IPS-NIHi7 (cell line): ENCODE measurements around the gene MGLL.
A peak's percentile ranks its signal among the peaks of the same experiment; 100 is the strongest.

Source experiments
- DNase-seq: peaks from one replicate; pipeline ENCODE4 v3.0.0; 2012; ENCODE audit warnings: mixed read lengths; ENCODE audit errors: extremely low spot score

MGLL gene

DNA sequence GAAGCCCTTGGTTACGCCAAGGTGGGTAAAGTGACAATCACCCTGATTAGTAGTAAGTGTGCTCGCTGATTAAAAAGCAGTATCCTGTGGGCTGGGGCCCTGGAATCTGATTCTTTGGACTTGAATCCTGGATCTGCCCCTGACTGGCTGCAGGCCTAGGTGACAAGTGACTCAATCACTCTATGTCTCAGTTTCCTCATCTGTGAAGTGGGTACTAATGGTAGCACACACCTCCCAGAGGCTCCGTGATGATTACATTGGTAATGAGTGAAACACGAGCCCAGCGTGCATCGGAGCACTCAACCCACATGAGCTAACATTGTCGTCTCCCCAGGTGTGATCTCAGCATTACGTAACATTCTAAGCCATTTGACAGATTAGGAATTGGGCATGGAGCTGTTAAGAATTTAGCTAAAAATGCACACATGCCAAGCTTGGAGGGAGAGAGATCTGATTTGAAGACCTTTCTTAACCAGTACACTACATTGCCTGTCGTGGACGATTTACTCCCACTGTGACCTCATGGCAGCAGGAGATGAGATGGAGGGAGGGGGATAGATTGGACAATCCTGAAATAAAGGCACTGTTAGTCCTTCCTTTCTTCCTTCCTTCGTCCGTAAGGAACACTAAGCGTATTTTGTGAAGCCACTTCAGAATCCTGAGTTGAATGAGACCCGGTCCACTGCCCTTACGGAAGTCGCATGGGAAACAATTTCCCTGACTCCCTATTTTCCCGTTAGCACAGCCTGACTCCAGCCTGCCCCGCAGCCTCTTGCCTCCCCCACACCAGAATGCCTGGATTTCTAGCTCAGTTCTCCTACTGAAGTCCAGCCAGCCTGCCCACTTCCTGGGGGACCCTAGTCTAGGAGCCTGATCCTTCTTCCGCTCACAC is 32.1 kb downstream of the MGLL start:
- no peak for DNase-seq

- no peak for DNase-seq
These were observed 33.3 kb downstream of the MGLL start for GRCh38 chr3:127789051-127789450.

- DNase-seq = no peak
These were observed 33.8 kb downstream of the MGLL start for GRCh38 chr3:127788451-127788909.

DNA sequence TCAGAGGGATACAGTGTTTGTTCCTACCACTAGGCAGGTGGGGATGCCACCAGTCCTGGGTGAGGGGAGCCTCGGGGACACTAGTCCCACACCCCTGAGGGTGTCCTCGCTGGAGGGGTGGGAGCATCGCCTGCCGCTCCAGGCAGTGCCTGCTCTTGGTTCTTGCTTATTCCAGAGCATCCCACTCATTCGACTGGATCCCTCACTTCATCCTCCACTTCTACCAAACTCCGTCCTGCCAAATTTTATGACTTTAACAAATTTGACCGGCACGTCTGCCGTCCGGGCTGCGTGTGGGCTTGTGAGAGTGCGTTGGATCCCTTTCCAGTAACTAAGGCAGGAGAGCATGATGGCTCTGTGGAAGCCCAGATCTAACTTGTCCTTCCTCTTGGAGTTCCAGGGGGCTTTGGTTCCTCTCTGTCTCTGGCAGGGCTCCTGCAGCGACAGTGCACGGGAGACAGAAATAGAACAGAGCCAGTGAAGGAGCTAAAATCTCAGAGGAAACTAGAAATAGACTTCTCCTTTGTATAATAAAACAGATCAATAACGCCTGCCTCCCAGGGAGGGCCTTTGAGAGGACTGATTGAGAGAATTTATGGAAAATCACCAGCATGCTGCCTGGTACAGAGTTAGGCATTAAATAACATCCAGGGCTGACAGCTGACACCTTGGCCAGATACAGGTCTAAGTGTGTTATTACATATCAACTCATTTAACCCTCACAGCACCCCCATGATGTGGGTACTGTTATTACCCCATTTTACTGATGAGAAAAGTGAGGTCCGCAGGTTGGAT is 34.5 kb downstream of the MGLL start:
- no peak for DNase-seq

GRCh38 chr3:127787071-127787490 is 35.2 kb downstream of the MGLL start:
- no peak for DNase-seq

- no peak for DNase-seq
These were observed 35.8 kb downstream of the MGLL start for GRCh38 chr3:127786353-127787070.

- DNase-seq = no peak
These were observed 36.5 kb downstream of the MGLL start for GRCh38 chr3:127785711-127786265.

GRCh38 chr3:127784865-127785710 is 37.2 kb downstream of the MGLL start:
- DNase-seq = no peak

DNA sequence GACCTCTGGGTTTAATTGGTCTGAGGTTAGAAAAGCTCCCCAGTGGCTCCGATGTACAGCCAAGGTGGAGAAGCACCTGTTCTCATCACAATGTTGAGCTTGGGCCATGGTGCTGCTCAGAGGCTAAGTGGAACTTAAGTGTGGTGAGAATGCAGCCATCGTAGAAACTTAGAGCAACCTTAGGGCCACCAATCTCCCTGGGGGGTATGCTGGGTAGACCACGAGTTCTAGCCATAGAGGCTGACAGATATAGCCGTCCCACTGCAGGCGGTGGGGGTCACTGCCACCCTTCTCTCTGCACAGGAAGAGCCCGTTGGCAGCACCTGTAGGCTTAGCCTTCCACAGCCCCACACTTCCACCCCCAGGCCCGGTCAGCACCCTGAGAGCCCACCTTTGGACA is 38.0 kb downstream of the MGLL start:
- no peak for DNase-seq

- DNase-seq = no peak
These were observed 38.6 kb downstream of the MGLL start for GRCh38 chr3:127783642-127784160.

GRCh38 chr3:127783166-127783565 is 39.1 kb downstream of the MGLL start:
- no peak for DNase-seq

- DNase-seq = no peak
These were observed 40.8 kb downstream of the MGLL start for GRCh38 chr3:127781411-127782001.

DNA sequence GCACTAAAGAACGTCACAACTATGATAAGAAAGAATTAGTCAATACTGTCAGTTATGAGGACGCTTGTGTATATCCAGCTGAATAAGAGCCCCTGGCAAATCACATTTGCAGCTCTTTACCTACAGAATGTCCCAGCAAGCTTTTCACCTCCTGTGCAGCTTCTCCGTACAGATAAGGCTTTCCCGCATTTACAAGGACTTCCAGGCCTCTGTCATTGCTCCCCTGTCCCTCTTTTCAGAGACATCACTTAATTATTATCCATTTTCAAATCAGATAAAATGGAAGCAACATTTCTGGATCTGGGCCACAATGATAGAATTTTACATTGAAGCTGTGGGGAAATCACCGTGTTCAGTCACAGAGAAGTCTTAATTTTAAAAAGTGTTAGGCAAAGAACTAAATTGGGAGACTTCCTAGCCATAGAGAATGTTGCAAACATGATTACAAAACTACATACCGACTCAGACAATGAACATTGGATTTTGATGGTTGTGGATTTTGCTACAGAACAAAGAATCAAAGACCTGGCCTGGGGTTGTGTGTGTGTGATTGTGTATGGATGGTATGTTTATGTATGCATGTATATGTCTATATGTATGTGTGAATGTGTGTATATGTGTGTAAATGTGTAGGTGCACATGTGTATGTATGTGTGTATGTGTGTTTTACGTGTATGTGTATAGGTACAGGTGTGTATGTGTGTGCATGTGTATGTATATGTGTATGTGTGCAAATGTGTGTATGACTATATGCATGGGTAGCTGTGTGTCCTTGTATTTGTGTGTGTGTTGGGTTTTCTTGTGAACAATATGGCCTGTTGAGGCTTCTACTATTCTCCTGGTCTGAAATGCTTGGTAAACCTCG is 41.5 kb downstream of the MGLL start:
- no peak for DNase-seq

- no peak for DNase-seq
These were observed 42.6 kb downstream of the MGLL start for GRCh38 chr3:127779747-127780146.

- no peak for DNase-seq
These were observed 44.2 kb downstream of the MGLL start for GRCh38 chr3:127777921-127778656.

DNA sequence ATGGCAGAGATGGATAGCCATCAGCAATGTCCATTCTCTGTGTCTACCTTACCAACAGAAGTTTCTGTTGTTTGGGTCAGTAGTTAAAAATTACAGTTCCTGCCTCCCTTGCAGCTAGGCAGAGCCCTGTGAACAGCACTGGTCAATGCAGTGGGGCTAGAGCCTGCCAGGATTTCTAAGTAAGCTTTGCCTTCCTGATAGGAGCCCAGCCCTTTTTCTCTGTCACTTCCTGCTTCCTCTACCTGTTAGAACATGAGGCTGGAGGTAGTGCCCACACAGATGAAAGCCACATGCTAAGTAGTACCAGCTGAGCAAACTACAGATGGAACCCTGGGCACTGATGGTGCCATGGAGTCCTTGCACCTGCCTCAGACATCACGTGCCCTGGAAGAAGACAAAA is 45.0 kb downstream of the MGLL start:
- no peak for DNase-seq

DNA sequence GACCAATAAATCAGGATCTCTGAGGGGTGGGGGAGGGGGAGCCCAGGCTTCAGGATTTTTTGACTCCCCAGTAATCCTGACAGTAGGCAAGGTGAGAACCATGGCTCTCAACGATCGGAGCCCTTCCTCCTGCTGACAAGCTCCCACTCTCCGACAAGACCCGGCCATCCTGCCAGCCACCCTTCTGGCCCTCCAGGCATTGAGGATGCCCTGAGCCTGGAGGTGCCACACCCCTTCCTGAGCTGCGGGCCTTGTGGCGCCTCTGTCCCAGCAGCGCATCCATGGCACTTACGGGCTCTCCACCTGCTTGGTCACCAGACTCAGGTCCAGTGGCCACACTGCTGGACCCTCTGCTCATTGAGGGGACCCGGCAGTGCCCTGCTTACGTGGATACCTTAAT is 46.0 kb downstream of the MGLL start:
- no peak for DNase-seq

GRCh38 chr3:127775398-127776109 is 46.8 kb downstream of the MGLL start:
- peak; percentile 46 for DNase-seq
